ENCODE measurements around the gene C8B. TPM values are rescaled to one million over a fixed set of nuclear protein-coding genes. Genes with fewer than 3 reads are reported as not detected.

The C8B gene
- total RNA-seq, 1 experiment from 2014 or later: not detected

GRCh38 chr1:56908619-56909221 is 57.1 kb downstream of the C8B start:
- Histone ChIP-seq H4K8ac (replicated peaks; ENCODE audit: insufficient read length, low read depth, low read length) (no peak overlapping the region), H4K5ac (ENCODE audit: insufficient read length, low read depth, low read length) (no peak overlapping the region), H3K27me3 (ENCODE audit: insufficient read depth, low read length) (no peaks in the 10 kb centered on the region), H4K20me1 (ENCODE audit: control insufficient read depth, insufficient read depth, insufficient read length) (no peaks in the 10 kb centered on the region), H3K4me2 (ENCODE audit: insufficient read depth, insufficient read length, low read length) (no peak overlapping the region), H3K56ac (ENCODE audit: insufficient read length, low read depth, low read length) (no peak overlapping the region), H3K14ac (ENCODE audit: insufficient read depth, low read length) (no peak overlapping the region), H2BK5ac (ENCODE audit: insufficient read length, low read length) (no peak overlapping the region), H2AK5ac (ENCODE audit: insufficient read length, low read length) (no peak overlapping the region), H3T11ph (ENCODE audit: low read length) (no peak overlapping the region), H2BK120ac (ENCODE audit: low read depth, low read length, poor library complexity, severe bottlenecking) (no peak overlapping the region), H3K9me3 (ENCODE audit: control insufficient read depth, low read depth, low read length) (no peaks in the 10 kb centered on the region), H3K9ac (ENCODE audit: extremely low read depth, insufficient read length, low read length) (no peak overlapping the region), H3K23me2 (ENCODE audit: insufficient read length, low read depth, low read length, poor library complexity, severe bottlenecking) (peaks cover 3% of the 10 kb centered on the region), H2BK15ac (ENCODE audit: low read depth, low read length) (no peak overlapping the region), H2BK12ac (ENCODE audit: insufficient read length, low read depth, low read length) (no peak overlapping the region), H3K79me1 (ENCODE audit: insufficient read depth, low read depth, low read length, poor library complexity, severe bottlenecking) (no peaks in the 10 kb centered on the region), H3K79me2 (ENCODE audit: insufficient read depth, low read length) (no peaks in the 10 kb centered on the region), H3K4ac (ENCODE audit: low read depth, low read length) (no peak overlapping the region), H3K4me1 (ENCODE audit: insufficient read depth, low read length) (no peaks in the 10 kb centered on the region), H3K18ac (ENCODE audit: insufficient read length, low read depth, low read length) (no peak overlapping the region), H3K23ac (ENCODE audit: insufficient read length, low read depth, low read length) (no peak overlapping the region), H4K91ac (ENCODE audit: insufficient read length, low read depth, low read length) (no peak overlapping the region), H3K27ac (ENCODE audit: insufficient read length, low read depth, low read length) (no peak overlapping the region), H2AFZ (ENCODE audit: low read length) (no peak overlapping the region), H2BK20ac (ENCODE audit: low read depth, low read length, poor library complexity, severe bottlenecking) (no peak overlapping the region)
- Mint-ChIP-seq H3K27ac (no peak overlapping the region), H3K9me3 (no peaks in the 10 kb centered on the region), H3K27me3 (ENCODE audit: low read depth) (peaks cover 4% of the 10 kb centered on the region), H3K4me1 (no peaks in the 10 kb centered on the region), H3K36me3 (ENCODE audit: insufficient read depth in 1 of 3, low read depth in 3 of 3) (no peaks in the 10 kb centered on the region), H3K4me3 (no peak overlapping the region)
- no CpG with 5 or more reads among the region's 1 CpG for WGBS (ENCODE audit: extremely low coverage, insufficient read length, low lambda C conversion rate)
- no peak for DNase-seq
- TF ChIP-seq CTCF (conservative IDR thresholded peaks at IDR 0.05): no peak

Measured in H9 (cell line).